ENCODE data around the gene PTPRK.

PTPRK gene

DNA sequence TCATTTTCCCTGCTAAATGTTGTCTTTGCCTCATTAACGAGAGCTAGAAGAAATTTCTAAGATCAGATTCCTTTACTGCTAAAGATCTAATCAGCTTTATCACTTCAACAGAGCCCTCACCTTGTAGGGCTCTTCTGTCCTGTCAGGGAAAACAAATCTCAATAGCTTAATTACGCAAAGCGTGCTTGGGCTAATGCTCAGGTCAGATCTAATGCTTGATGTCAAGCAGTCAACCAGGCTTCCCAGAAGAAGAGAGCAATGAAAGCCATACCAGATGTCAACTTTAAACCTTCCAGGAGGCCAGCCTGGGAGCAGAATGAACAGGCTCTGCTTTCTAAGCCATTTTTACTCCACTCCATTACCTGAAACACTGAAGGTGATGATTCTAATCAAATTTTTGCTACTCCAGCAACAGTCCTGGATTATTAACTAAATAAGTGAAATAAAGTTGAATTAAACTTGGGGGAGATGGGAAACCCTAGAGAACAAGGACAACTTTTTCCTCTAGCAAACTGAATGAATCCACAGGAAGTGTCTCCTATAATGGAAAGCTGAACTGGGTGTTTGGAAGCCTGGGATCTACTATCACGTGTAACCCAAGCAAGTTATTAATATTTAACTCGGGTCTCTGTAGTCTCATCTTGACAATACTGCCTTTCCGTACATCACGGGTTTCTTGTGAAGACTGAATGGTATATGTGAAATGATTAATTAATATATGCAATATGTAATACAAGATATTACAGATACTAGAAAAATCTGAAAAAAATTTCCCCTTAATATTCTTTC is 273.7 kb downstream of the PTPRK start:
- no peak for DNase-seq (ENCODE audit: low read depth in 2 of 2)

DNA sequence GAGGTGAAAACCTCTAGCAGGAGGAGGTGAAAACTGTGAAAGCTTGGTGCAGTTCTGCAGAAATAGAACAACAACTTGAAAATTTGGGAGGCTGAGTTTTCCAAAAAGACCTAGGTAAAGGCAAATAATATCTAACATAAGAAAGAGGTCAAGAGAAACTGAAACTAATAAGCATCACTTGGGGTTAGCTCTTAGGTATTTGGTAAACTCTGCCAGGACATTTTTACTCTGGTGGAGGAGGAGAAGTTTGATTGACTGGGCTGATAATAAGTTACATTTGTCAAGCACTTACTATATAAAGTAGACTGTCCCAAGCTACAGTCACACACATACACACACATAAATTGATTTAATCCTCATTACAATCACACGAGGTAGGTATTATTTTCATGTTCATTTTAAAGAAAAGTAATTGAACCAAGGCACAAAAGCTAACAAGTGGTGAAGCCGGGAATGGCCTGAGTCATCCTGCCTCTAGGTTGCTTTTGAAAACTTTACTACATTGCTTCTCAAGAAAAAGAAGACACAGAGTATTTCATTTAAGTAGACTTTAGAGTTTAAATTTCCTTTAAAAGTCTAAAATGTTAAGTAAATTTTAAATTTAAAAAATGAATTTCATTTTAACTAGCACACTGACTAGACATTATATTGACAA is 275.5 kb downstream of the PTPRK start:
- DNase-seq (ENCODE audit: low read depth in 2 of 2) = no peak

DNA sequence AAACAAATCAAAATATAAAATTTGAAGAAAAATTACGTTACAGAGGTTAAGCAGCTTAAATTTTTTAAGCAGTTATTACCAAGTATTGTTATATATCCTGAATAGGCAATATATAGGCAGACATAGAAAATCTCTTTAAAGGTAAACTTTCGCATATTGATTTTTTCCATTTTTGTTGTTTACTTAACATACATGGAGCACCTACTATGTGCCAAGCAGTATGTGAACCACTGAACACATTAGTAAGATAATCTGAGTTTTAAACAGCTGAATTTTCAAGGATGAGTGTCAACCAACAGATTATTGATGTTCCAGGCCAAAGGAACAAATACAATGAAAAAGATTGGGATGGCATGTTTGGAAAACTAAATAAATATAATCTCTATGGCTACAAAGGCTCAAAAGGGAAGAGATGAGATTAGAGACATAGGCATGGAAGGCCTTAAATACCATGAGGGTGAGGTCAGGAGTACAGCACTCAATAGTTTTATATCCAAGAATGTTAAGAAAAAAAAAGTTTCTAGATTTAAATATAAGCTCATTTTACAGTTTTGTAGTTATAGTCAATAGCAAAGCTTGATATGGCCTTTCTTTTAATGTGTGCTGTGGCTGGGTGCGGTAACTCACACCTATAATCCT is 277.5 kb downstream of the PTPRK start:
- DNase-seq (ENCODE audit: low read depth in 2 of 2) = no peak

DNA sequence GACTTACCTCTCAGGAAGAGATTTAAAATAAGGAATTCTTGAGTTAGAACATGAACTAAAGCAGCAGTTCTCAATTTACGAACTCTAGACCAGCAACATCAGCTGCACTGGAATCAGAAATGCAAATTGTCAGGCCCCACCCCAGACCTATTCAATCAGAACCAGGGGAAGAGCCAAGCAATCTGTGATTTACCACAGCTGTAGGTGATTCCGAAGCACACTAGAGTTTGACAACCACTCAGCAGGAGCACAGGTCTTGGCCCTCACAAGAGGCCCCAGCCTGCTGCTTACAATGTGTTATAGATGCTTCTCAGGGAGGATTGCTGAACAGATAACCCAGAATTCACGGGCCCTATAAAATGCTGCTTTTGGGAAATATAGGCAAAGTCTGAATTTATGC is 279.2 kb downstream of the PTPRK start:
- DNase-seq (ENCODE audit: low read depth in 2 of 2) = no peak

DNA sequence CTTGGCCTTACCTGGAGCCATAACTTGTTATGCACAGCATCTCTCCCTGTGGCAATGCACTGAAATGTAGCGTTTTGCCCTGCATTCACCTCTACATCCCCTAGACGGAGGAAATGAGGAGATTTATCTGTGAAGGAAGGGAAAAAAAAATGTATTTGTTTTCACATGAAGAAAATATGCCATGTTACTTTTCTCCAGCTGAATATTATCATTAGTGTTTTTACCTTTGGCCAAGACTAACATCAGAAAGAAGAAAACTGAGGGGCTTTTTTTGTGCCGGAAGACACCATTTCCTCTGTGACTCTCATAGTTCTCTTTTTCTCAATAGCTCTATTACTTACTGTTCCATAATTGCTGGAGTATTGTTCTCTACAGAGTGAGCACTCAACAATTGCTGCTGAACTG is 280.4 kb downstream of the PTPRK start:
- no peak for DNase-seq (ENCODE audit: low read depth in 2 of 2)

DNA sequence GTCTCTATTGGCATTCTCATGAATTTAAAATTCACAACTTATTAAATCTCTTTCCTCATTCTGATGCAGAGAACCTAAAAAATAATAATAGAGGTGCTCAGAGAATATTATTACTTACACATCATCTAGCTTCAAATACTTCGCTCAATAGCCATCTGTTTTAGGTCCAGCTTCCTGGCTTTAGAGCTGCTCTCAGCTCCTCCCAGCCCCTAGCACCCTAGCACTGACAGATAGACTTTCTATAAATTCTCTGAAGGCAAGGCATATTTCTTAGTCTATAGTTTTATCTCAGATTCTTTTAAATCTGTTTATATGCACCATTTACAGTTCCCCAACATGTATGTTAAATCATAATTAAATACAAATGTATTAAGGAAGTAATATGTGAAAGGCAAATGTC is 281.3 kb downstream of the PTPRK start:
- DNase-seq (ENCODE audit: low read depth in 2 of 2) = no peak

DNA sequence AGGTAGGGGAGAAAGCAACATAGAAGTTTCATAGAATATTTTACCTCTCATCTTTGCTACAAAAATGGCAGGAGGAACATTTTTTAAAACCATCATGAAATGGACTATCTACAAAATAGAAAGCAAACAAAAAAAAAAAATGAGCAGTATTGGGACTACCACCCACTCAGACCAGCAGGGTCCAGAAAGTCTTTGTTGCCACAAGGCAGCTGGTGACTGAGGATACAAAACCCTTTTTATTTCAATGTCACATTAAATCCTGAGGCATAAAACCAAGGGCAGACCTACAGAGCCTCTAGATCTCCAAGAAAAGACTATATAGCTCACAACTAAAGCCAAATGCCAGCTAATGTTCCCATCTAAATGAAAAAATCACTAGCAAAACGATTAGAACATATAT is 282.2 kb downstream of the PTPRK start:
- DNase-seq (ENCODE audit: low read depth in 2 of 2) = no peak

DNA sequence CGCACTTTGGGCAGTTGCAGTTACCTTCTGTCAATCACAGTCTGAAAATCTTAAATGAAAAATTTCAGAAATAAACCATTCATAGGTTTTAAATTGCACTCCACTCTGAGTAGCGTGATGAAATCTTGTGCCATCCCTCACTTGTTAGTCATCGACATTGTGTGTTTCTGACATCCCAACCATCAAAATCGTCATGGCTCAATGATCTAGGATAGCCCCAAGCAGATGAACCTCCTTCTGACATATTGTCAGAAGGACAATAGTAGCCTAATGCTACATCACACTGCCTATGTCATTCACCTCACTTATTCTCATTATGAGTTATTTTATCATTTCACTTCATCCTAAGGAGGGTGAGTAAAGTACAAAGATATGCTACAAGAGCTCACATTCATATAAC is 284.8 kb downstream of the PTPRK start:
- no peak for DNase-seq (ENCODE audit: low read depth in 2 of 2)

DNA sequence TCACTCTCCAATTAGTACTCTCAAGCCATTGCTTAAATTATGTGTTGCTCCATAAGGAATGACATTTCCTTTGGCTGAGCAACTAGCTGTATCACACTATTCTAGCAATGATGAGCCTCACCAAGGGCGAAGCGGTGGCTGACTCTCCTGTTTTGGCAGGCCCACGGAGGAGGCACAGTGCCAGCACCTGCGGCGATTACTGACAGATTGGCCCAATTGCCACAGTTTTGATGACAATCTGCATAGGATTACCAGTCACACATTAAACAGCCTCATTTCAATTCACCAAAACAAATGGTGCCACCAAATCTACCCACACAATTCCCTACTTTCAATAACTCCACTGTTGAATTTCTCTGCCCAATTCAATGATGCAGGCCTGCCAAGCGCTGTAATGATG is 286.9 kb downstream of the PTPRK start:
- no peak for DNase-seq (ENCODE audit: low read depth in 2 of 2)

DNA sequence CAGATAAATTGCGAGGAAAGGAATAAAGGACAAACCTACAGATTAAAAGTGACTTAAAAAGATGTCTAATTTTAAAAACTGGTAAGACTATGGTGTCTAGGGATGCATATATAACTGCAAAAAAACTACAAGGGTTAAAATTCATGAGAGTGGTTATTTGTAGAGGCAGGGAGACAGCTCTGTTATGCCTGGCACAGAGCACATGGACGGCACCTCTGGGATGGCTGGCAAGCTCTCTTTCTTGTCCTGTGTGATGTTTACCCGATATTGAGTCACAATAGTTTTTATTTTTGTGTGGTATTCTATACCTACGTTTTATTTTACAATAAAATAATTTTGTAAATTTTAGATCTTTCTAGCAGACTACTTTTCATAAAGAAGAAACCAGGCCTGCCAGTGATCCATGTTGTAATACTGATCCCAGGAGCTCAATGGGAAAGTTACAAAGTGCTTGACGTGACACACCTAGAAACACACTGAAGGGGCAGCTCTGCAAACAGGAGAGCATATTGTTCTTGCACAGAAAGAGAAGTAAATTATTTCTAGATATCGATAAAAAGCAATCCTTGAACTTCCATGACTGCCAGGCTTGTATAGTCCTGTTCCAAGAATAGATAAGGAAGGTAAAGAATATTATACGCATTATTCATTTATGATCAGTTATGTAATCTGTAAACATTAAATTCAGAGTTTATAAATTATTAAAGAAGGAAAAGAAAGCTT is 290.0 kb downstream of the PTPRK start:
- DNase-seq (ENCODE audit: low read depth in 2 of 2) = no peak

DNA sequence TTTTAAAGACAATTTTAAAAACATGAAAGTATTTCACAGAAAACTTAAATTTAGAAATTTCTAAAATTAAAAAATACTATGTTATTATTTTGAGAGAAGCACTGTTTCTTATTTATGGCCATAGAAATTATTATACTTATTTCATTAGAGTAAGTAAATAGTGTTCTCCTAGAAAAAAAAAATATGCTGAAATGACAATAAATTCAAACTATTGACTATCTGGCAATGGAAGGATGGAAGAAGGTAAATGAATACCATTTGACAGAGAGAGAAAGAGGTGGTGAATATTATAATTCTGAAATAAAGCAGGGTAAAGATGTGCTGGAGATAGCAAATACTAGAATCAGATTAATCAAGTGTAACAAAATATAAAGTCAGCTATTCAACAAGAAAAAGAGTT is 294.8 kb downstream of the PTPRK start:
- no peak for DNase-seq (ENCODE audit: low read depth in 2 of 2)

DNA sequence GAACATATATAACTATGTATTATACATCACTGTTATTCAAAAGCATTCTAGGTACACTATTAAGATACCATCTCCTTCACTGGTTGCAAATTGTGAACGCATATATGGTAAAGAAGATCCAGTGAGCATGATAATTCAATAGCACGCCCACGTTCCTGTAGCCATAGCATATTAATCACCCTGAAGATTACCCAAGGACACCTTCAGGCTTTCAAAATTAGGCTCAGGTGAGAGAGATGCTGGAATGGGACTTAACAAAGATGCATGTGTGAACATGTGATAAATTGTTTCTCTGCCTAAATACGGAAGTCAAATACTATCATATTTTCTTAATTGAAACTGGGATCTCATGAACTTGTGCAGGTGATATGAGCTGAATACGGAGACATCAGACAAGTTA is 303.5 kb downstream of the PTPRK start:
- no peak for DNase-seq (ENCODE audit: low read depth in 2 of 2)

DNA sequence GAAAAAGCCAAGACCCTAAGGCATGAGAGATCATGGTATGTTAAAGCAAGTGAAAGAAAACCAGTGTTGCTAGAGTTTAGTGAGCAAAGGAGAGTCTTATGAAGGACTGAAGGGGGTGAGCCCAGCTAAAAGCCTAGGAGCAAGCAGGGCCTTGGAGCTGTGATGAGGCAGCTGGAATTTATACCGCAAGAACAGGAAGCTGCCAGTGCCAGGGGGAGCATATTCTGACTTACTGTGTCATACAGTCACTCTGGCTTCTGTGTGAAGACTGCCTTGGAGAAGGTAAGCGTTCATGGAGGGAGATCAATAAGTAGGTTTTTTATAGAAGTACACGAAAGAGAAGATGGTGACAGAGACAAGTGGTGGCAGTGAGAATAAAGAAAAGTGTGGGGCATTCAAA is 310.6 kb downstream of the PTPRK start:
- DNase-seq (ENCODE audit: low read depth in 2 of 2) = no peak

DNA sequence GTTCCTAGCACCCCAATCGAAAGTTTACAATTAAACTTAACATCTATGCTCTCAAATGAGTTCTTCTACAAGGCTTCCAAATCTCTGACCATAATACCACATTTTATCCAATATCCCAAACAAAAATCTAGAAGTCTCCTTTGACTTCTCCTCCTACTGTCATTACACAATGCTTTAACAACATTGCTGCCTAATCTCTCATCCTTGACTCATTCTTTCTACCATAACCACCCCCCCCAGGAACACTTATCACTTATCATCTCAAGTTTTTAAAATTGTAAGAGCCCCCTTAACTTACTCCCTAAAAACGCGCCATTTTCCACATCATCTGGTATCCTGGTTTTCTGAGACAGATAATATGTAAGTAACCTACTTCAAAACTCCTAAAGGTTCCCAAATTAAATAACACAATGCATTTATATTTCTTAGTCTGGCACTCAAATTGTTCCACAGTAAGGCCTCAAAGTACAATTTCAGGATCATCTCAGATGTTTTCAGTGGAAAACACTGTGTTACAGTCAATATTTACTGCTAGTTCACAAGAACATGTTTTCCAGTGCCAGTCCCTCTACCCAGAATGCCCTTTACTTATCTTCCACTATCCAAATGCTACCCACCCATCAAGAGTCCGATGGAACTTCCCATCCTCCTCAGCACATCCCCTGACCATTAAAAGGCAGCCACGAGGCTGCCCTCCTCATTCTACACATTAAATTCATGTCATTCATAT is 311.4 kb downstream of the PTPRK start:
- DNase-seq (ENCODE audit: low read depth in 2 of 2) = no peak

DNA sequence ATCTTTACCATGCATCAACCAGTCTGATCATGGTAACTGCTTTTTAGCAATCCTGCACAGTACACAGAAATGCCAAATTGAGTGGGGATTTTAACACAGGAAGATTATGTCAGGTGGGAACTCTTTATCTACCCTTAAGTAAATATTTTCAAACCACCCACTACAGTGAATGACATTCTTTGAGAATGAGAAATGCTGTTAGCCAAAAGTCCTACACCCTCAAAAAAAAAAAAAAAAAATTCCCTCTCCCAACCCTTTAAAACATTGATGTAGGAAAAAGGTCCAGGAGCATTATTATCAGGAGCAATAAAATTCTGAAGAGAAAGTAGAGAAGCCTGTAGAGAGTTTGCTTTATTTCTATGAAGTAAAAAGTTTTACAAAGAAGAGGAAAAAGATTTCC is 312.3 kb downstream of the PTPRK start:
- DNase-seq (ENCODE audit: low read depth in 2 of 2) = no peak

DNA sequence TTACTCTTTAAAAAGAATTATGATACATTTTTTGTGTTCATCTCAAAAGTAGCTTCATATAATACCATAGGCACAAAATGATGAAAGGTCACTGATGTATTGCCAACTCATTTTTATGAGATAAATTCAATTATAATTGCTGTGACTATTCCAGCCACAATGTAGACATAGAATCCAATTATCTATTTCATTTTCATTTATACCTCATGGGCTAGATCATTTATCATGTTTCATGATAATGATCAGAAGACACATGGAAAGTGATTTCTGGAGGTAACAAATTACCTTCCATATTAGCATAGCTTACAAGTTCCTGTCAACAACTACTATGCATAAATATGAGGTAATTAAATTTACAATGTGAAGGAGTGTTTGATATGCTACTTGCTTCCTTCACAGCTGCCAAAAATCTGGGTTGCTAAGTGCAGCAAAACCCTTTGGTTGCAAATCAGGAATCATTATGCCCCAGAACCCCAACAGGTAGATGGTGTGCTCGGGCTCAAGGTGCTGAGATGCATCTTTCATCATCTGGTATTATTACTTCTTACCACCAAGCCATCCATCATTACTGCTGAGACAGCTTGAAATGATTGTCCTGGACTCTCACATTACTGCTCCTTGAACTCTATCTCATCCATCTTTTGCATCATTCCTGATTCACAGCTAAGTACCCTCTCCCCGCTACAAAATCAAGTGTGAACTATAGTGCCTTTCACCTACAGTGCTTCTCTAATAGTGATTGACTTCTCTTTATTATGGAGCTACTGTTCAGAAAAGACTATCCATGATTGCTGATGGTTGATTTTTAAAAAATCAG is 313.6 kb downstream of the PTPRK start:
- no peak for DNase-seq (ENCODE audit: low read depth in 2 of 2)

DNA sequence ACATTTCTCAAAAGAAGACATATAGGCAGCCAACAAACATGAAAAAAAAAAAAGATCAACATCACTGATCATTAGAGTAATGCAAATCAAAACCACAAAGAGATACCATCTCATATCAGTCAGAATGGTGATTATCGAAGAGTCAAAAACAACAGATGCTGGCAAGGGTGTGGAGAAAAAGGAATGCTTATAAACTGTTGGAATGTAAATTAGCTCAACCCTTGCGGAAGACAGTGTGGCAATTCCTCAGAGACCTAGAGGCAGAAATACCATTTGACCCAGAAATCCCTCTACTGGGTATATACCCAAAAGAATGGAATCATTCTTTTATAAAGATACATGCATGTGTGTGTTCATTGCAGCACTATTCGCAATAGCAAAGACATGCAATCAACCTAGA is 315.8 kb downstream of the PTPRK start:
- no peak for DNase-seq (ENCODE audit: low read depth in 2 of 2)

DNA sequence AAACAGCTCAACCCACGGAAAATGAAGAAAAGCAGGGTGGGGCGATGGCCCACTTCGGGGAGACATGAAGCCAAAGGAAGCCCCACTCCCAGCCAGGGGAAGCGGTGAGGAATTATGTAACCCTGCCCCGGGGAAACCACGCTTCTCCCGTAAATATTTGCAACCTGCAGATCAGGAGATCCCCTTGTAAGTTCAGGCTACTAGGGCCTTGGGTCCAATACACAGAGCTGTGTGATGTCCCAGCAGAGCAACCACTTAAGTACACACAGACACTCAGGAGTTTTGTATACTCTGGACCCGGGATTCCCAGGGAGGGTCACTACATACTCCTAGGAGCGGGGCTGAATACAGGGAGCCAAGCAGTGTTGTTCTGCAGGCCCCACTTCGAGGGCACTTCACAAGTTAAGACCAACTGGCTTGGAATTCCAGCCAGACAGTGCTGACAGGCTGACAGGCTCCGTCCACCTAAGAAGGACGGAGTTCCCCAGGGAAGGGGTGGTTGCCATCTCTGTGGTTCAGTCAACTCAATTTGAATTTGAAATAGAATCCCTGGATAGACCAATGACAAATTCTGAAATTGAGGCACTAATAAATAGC is 318.1 kb downstream of the PTPRK start:
- DNase-seq (ENCODE audit: low read depth in 2 of 2) = no peak

DNA sequence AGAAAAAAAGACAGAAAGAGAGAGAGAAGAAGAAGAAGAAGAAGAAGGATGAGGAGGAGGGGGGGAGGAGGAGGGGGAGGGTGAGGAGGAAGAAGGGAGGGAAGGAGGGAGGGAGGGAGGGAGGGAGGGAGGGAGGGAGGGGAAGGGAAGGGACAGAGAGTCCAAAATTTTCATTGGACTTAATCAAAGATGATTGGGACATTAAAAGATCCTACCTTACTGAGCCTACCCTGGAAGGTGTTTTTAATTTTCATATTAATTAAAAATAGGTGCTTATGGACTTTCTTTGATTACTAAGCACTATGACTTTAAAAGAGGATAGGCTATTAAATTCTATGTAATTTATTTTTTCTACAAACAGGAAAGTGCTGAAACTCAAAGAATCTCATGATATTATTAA is 319.6 kb downstream of the PTPRK start:
- DNase-seq (ENCODE audit: low read depth in 2 of 2) = no peak

DNA sequence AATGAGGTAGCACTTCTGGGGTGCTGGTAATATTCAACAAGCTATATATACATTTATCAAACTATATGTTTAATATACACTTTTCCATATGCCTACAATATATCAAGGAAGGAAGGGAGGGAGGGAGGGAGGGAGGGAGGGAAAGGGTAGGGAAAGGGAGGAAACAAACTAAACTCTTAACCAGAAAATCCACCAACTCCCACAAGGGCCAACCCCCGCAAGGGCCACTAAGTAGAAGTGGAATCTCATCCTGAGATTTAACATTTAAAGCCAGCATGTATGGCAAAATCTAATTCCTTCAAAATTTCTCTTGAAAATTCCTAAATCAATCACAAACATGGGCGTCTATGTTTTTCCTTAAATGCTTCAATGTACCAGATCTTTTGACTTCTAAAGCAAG is 320.9 kb downstream of the PTPRK start:
- no peak for DNase-seq (ENCODE audit: low read depth in 2 of 2)

DNA sequence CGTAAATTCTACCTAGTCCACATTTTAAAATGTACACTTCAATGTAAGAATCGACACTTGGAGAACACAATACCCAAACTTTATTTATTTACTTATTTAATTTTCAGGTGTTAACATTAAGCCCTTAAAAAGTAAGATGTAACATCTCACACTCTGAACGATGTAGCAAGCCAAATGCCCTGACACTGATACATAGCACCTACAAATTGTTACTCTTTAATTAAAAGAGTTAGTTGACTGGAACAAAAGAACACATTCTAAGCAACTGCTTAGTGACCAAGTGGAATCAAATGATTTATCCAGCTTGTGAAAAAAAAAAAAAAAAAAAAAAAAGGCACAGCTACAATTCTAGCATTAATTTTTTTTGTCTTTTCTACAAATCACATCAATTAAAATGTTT is 327.4 kb downstream of the PTPRK start:
- no peak for DNase-seq (ENCODE audit: low read depth in 2 of 2)

Measured in activated CD8-positive, alpha-beta memory T cell treated with anti-CD3 and anti-CD28 coated beads for 4 hours (primary cell).